ENCODE data around the gene HHIP.

GRCh38 chr4:144689125-144689524 lies 43.2 kb downstream of the HHIP start:
- no peak for TF ChIP-seq POLR2A (IDR thresholded peaks at IDR 0.05)
- TF ChIP-seq, protein P1, sequence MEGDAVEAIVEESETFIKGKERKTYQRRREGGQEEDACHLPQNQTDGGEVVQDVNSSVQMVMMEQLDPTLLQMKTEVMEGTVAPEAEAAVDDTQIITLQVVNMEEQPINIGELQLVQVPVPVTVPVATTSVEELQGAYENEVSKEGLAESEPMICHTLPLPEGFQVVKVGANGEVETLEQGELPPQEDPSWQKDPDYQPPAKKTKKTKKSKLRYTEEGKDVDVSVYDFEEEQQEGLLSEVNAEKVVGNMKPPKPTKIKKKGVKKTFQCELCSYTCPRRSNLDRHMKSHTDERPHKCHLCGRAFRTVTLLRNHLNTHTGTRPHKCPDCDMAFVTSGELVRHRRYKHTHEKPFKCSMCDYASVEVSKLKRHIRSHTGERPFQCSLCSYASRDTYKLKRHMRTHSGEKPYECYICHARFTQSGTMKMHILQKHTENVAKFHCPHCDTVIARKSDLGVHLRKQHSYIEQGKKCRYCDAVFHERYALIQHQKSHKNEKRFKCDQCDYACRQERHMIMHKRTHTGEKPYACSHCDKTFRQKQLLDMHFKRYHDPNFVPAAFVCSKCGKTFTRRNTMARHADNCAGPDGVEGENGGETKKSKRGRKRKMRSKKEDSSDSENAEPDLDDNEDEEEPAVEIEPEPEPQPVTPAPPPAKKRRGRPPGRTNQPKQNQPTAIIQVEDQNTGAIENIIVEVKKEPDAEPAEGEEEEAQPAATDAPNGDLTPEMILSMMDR (IDR thresholded peaks at IDR 0.05): no peak
